SK-N-SH (cell line): ENCODE data around the gene ZNF532. TPM values are rescaled to one million over a fixed set of nuclear protein-coding genes. Genes with fewer than 3 reads are reported as not detected.

Experiments used
- CTCF ChIA-PET: fragments of 300-600, 350-600 bp; formaldehyde crosslinking; extraction: SDS; loops from one replicate; lab custom pipeline; 2021; lab: Yijun Ruan, JAX
- POLR2A ChIA-PET: fragments of 350-600 bp; sonication (Branson Sonifier 250); formaldehyde crosslinking; extraction: SDS; loops from one replicate; lab custom pipeline; 2020; ENCODE audit warnings: antibody characterized with exemption, inconsistent platforms; lab: Yijun Ruan, JAX
- DNase-seq: peaks from one replicate; pipeline ENCODE4 v3.0.0; 2012
- H2AFZ ChIP-seq: fragments of 200-600 bp; sonication (generic); 2 replicates; pipeline ENCODE4 v1.8.1; 2016; ENCODE audit warnings: antibody characterized with exemption, mild to moderate bottlenecking, low read depth
- H3F3A ChIP-seq: fragments of 200-600 bp; sonication (generic); replicated peaks from 2 replicates; pipeline ENCODE3; 2016; ENCODE audit warnings: antibody characterized with exemption, mild to moderate bottlenecking; ENCODE audit not compliant: insufficient read depth
- H3K27ac ChIP-seq, 2 experiments: fragments of 200-500 bp in 1 of 2; fragments of 200-600 bp in 1 of 2; sonication (Bioruptor generic) in 1 of 2; sonication (generic), shearing (Covaris generic) in 1 of 2; 2 replicates each; pipeline versions ENCODE4 v1.5.1 to v1.6.1; 2014 to 2016; ENCODE audit warnings: low read depth in 2 of 2, inconsistent platforms in 1 of 2, low read length in 1 of 2, mild to moderate bottlenecking in 1 of 2, mixed read lengths in 1 of 2
- H3K27me3 ChIP-seq: fragments of 200-600 bp; sonication (generic), shearing (Covaris generic); 2 replicates; pipeline ENCODE4 v1.6.1; 2016; ENCODE audit warnings: mixed run types; ENCODE audit not compliant: insufficient read depth
- H3K36me3 ChIP-seq, 2 experiments: fragments of 200-500 bp in 1 of 2; fragments of 200-600 bp in 1 of 2; sonication (Bioruptor generic) in 1 of 2; sonication (generic) in 1 of 2; replicated peaks in 1 of 2; 2 replicates each; pipeline versions ENCODE3 to v1.5.1; 2014 to 2016; ENCODE audit warnings: low read length in 1 of 2, mild to moderate bottlenecking in 1 of 2; ENCODE audit not compliant: insufficient read depth in 2 of 2, control insufficient read depth in 1 of 2
- H3K4me1 ChIP-seq, 2 experiments: fragments of 200-500 bp in 1 of 2; fragments of 200-600 bp in 1 of 2; sonication (Bioruptor generic) in 1 of 2; sonication (generic), shearing (Covaris generic) in 1 of 2; 2 replicates each; pipeline versions ENCODE4 v1.5.1 to v1.6.1; 2014 to 2016; ENCODE audit warnings: low read depth in 1 of 2, low read length in 1 of 2, mixed run types in 1 of 2; ENCODE audit not compliant: insufficient read depth in 2 of 2, control insufficient read depth in 1 of 2
- H3K4me2 ChIP-seq: fragments of 200-600 bp; sonication (generic), shearing (Covaris generic); 2 replicates; pipeline ENCODE4 v1.6.1; 2017; ENCODE audit warnings: mixed run types
- H3K4me3 ChIP-seq, 2 experiments: fragments of 200-500 bp in 1 of 2; fragments of 200-600 bp in 1 of 2; sonication (Bioruptor generic) in 1 of 2; sonication (generic), shearing (Covaris generic) in 1 of 2; 2 replicates each; pipeline versions ENCODE4 v1.5.1 to v1.8.1; 2014 to 2016; ENCODE audit warnings: low read depth in 2 of 2, inconsistent platforms in 1 of 2, low read length in 1 of 2, mild to moderate bottlenecking in 1 of 2, mixed read lengths in 1 of 2, moderate library complexity in 1 of 2
- H3K79me2 ChIP-seq: fragments of 200-600 bp; sonication (generic); 2 replicates; pipeline ENCODE4 v1.8.1; 2017; ENCODE audit warnings: mild to moderate bottlenecking; ENCODE audit not compliant: insufficient read depth
- H3K9ac ChIP-seq: fragments of 200-600 bp; sonication (generic); 2 replicates; pipeline ENCODE4 v1.6.1; 2017; ENCODE audit warnings: mixed run types
- H3K9me2 ChIP-seq: fragments of 200-600 bp; sonication (generic); 2 replicates; pipeline ENCODE4 v1.6.1; 2017; ENCODE audit warnings: mixed run types
- H3K9me3 ChIP-seq: fragments of 200-600 bp; sonication (generic); 2 replicates; pipeline ENCODE4 v1.6.1; 2017; ENCODE audit warnings: mixed run types, mild to moderate bottlenecking, moderate library complexity
- H4K20me1 ChIP-seq: fragments of 200-600 bp; sonication (generic); 2 replicates; pipeline ENCODE4 v1.6.1; 2017; ENCODE audit warnings: mild to moderate bottlenecking, mixed run types; ENCODE audit not compliant: insufficient read depth
- CHD2 ChIP-seq: fragments of 150-350 bp; IDR thresholded peaks from 2 replicates; pipeline ENCODE4 v1.6.1; 2018; ENCODE audit warnings: low read length; ENCODE audit not compliant: partially characterized antibody
- ELF1 ChIP-seq: IDR thresholded peaks from 2 replicates; pipeline ENCODE4 v1.4.0; 2012
- FOXJ3 ChIP-seq: sonication (generic); formaldehyde crosslinking; IDR thresholded peaks from 2 replicates; pipeline ENCODE4 v1.5.1; 2020; ENCODE audit warnings: mild to moderate bottlenecking, missing genetic modification reagents
- GABPA ChIP-seq: IDR thresholded peaks from 2 replicates; pipeline ENCODE4 v1.4.0; 2012; ENCODE audit warnings: low read depth, mild to moderate bottlenecking
- GATA2 ChIP-seq: sonication (generic); formaldehyde crosslinking; IDR thresholded peaks from 2 replicates; pipeline ENCODE4 v1.5.0; 2020; ENCODE audit warnings: mild to moderate bottlenecking, missing genetic modification reagents
- JUND ChIP-seq: IDR thresholded peaks from 2 replicates; pipeline ENCODE4 v1.4.0; 2012
- NFIC ChIP-seq: IDR thresholded peaks from 2 replicates; pipeline ENCODE4 v1.4.0; 2012; ENCODE audit warnings: borderline replicate concordance
- NRF1 ChIP-seq: IDR thresholded peaks from 2 replicates; pipeline ENCODE4 v1.6.1; 2012; ENCODE audit warnings: low read depth, mild to moderate bottlenecking, low read length
- POLR2AphosphoS5 ChIP-seq: IDR thresholded peaks from 2 replicates; pipeline ENCODE4 v1.6.1; 2012; ENCODE audit warnings: low read depth, low read length
- RAD21 ChIP-seq: IDR thresholded peaks from 2 replicates; pipeline ENCODE4 v1.6.1; 2012; ENCODE audit warnings: mild to moderate bottlenecking, low read length
- RCOR1 ChIP-seq: fragments of 150-350 bp; IDR thresholded peaks from 2 replicates; pipeline ENCODE4 v1.6.1; 2017; ENCODE audit warnings: antibody characterized with exemption, low read length
- SIN3A ChIP-seq: IDR thresholded peaks from 2 replicates; pipeline ENCODE4 v1.6.1; 2012; ENCODE audit warnings: low read depth, mild to moderate bottlenecking, low read length, moderate library complexity, borderline replicate concordance
- SMC3 ChIP-seq: IDR thresholded peaks from 2 replicates; pipeline ENCODE4 v1.6.1; 2012; ENCODE audit warnings: low read depth, low read length, improper control_type of control experiment
- TCF12 ChIP-seq: IDR thresholded peaks from 2 replicates; pipeline ENCODE4 v1.4.0; 2012
- TEAD4 ChIP-seq: IDR thresholded peaks from 2 replicates; pipeline ENCODE4 v1.4.0; 2012; ENCODE audit warnings: mild to moderate bottlenecking, borderline replicate concordance; ENCODE audit not compliant: insufficient read depth
- WGBS: methylation state at CpG from one replicate; pipeline ENCODE4 v1.1.6; 2017; ENCODE audit warnings: low lambda C conversion rate; 5-methylcytosine and 5-hydroxymethylcytosine counted together
- polyA plus RNA-seq, 3 experiments: library from polyadenylated mRNA; depleted of rRNA; stranded (reverse); fragments of >200 nt; gene quantifications; 2 replicates each; pipeline ENCODE4 v1.2.3, GENCODE V29; 2012
- TF ChIP-seq, protein P1 (sequence below): fragments of 150-350 bp; IDR thresholded peaks from 2 replicates; pipeline ENCODE4 v1.6.1; 2017; ENCODE audit warnings: antibody characterized with exemption, low read length, low read depth, borderline replicate concordance
- TF ChIP-seq, protein P2 (sequence below): IDR thresholded peaks from 2 replicates; pipeline ENCODE4 v1.4.0; 2012; ENCODE audit warnings: low read depth
- TF ChIP-seq, protein P3 (sequence below): IDR thresholded peaks from 2 replicates; pipeline ENCODE4; 2012
- TF ChIP-seq, protein P4 (sequence below): IDR thresholded peaks from 2 replicates; pipeline ENCODE4 v1.4.0; 2012; ENCODE audit warnings: low read depth, borderline replicate concordance
- TF ChIP-seq, protein P5 (sequence below): fragments of 150-350 bp; IDR thresholded peaks from 2 replicates; pipeline ENCODE4 v1.6.1; 2016; ENCODE audit warnings: mild to moderate bottlenecking, low read depth, low read length

ZNF532 gene
- polyA plus RNA-seq, 1 of the 3 experiments (the other 2 are of a cell fraction), result 34.7 TPM

DNA sequence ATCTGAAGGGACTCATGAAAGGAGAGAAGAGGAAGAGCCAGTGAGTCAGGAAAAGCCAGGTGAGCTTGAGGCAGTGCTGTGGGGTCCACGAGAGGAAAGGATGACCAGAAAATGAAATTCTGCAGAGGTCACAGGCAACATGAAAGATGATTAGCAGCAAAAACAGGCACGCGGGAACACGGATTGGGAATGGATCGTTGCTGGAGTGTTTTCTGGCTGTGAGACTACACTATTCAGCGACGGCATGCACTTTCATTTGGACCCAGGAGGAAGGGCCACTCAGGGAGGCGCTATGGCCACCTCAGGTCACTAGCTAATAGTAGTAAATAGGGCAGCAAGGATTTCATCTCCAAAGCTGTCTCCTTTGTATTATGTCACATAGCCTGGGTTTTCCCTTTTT, 44.8 kb downstream of the ZNF532 start:
- Histone ChIP-seq H3K27me3 (no peaks in the 10 kb centered on the region), H4K20me1 (no peaks in the 10 kb centered on the region), H3K36me3 (peaks cover 0 to 29% of the 10 kb centered on the region in 2 experiments), H3K4me1 (peaks cover 8 to 10% of the 10 kb centered on the region in 2 experiments; a peak in 2 of 4 replicates), H3K27ac (no peak overlapping the region), H3K9me2 (no peaks in the 10 kb centered on the region), H2AFZ (no peak overlapping the region), H3K9me3 (no peaks in the 10 kb centered on the region), H3K4me3 (no peak overlapping the region), H3K4me2 (no peak overlapping the region), H3K79me2 (peaks cover 76% of the 10 kb centered on the region), H3F3A (peaks cover 5% of the 10 kb centered on the region), H3K9ac (no peak overlapping the region)
- WGBS, result 97% methylated on average over 8 of the region's 8 CpGs
- ChIA-PET POLR2A (no interaction called here), CTCF (no interaction called here)
- TF ChIP-seq RCOR1 (no peak), TCF12 (no peak), SMC3 (no peak), RAD21 (no peak), JUND (no peak), CHD2 (no peak), NFIC (no peak), ELF1 (no peak), GATA2 (CRISPR knock-in tag) (no peak), GABPA (no peak), NRF1 (no peak)
- TF ChIP-seq, protein P1, sequence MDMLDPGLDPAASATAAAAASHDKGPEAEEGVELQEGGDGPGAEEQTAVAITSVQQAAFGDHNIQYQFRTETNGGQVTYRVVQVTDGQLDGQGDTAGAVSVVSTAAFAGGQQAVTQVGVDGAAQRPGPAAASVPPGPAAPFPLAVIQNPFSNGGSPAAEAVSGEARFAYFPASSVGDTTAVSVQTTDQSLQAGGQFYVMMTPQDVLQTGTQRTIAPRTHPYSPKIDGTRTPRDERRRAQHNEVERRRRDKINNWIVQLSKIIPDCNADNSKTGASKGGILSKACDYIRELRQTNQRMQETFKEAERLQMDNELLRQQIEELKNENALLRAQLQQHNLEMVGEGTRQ, result no peak
- no peak for DNase-seq

DNA sequence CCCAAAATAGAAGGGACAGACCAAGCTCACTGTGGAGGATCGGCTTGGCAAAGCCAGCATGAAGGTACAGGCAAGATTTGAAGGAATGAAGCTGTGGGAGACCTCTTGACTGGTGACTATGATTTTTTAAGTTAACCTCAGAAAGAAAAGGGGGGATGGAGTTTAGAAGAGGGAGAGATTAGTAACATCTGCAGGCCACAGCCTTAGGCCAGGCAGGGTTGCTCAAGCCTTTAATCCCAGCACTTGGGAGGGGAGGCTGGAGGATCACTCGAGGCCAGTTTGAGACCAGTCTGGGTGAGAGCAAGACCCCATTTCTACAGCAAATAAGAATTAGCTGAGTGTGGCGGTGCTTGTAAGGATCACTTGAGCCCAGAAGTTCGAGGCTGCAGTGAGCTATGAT, 46.6 kb downstream of the ZNF532 start:
- Histone ChIP-seq H3K4me1 (peaks cover 8 to 13% of the 10 kb centered on the region in 2 experiments; a peak in 2 of 4 replicates), H3K4me3 (no peak overlapping the region), H3K79me2 (peaks cover 73% of the 10 kb centered on the region), H3K9me2 (no peaks in the 10 kb centered on the region), H3K9me3 (no peaks in the 10 kb centered on the region), H3F3A (peaks cover 5% of the 10 kb centered on the region), H2AFZ (no peak overlapping the region), H3K9ac (no peak overlapping the region), H3K27ac (no peak overlapping the region), H3K27me3 (no peaks in the 10 kb centered on the region), H3K4me2 (no peak overlapping the region), H3K36me3 (peaks cover 5 to 19% of the 10 kb centered on the region in 2 experiments), H4K20me1 (no peaks in the 10 kb centered on the region)
- DNase-seq, result no peak
- no peak for TF ChIP-seq TEAD4
- TF ChIP-seq RAD21, result no peak
- TF ChIP-seq POLR2AphosphoS5, result no peak
- TF ChIP-seq GABPA, result no peak
- ChIA-PET CTCF (no interaction called here), POLR2A (no interaction called here)
- 93% methylated on average over 4 of the region's 4 CpGs for WGBS

DNA sequence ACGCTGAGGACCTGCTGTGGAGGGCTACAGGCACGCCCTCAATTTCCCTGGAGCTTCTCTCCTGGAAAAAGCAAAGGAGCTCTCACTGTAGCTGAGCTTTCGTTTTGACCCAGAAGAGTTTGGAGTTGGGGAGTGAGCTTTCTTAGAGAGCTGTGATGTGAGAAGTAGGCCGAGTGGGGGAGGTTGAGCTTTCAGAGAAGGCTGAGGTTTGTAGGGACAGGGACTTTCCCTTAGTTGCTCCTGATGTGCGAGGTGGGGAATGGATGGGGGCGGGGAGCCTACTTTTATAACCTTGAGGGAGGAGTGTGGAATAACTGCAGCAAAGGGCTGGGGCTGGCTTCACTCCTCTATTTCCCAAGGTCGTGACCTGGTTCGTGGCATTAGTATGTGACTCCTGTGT, 47.1 kb downstream of the ZNF532 start:
- H3K27ac ChIP-seq, result peak overlapping the region in 1 of 2 experiments; percentile 91; a peak in 1 of 4 replicates
- no peak overlapping the region for H3K9ac ChIP-seq
- peaks cover 8 to 13% of the 10 kb centered on the region in 2 experiments; a peak in 2 of 4 replicates for H3K4me1 ChIP-seq
- H4K20me1 ChIP-seq, result no peaks in the 10 kb centered on the region
- H2AFZ ChIP-seq, result no peak overlapping the region
- DNase-seq, result no peak
- H3K4me3 ChIP-seq, result no peak overlapping the region
- H3K27me3 ChIP-seq, result no peaks in the 10 kb centered on the region
- no peaks in the 10 kb centered on the region for H3K9me2 ChIP-seq
- peaks cover 5 to 15% of the 10 kb centered on the region in 2 experiments for H3K36me3 ChIP-seq
- H3K4me2 ChIP-seq, result no peak overlapping the region
- CTCF ChIA-PET, result no interaction called here
- H3F3A ChIP-seq, result peaks cover 5% of the 10 kb centered on the region
- H3K9me3 ChIP-seq, result no peaks in the 10 kb centered on the region
- 83% methylated on average over 8 of the region's 8 CpGs for WGBS
- POLR2A ChIA-PET, result no interaction called here
- peaks cover 73% of the 10 kb centered on the region for H3K79me2 ChIP-seq
- TF ChIP-seq SMC3 (no peak), GATA2 (CRISPR knock-in tag) (no peak), SIN3A (no peak), POLR2AphosphoS5 (no peak), FOXJ3 (CRISPR knock-in tag) (no peak)
- TF ChIP-seq, protein P2, sequence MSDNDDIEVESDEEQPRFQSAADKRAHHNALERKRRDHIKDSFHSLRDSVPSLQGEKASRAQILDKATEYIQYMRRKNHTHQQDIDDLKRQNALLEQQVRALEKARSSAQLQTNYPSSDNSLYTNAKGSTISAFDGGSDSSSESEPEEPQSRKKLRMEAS, result no peak
- TF ChIP-seq, protein P3, sequence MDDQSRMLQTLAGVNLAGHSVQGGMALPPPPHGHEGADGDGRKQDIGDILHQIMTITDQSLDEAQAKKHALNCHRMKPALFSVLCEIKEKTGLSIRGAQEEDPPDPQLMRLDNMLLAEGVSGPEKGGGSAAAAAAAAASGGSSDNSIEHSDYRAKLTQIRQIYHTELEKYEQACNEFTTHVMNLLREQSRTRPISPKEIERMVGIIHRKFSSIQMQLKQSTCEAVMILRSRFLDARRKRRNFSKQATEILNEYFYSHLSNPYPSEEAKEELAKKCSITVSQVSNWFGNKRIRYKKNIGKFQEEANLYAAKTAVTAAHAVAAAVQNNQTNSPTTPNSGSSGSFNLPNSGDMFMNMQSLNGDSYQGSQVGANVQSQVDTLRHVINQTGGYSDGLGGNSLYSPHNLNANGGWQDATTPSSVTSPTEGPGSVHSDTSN, result no peak
- TF ChIP-seq, protein P4, sequence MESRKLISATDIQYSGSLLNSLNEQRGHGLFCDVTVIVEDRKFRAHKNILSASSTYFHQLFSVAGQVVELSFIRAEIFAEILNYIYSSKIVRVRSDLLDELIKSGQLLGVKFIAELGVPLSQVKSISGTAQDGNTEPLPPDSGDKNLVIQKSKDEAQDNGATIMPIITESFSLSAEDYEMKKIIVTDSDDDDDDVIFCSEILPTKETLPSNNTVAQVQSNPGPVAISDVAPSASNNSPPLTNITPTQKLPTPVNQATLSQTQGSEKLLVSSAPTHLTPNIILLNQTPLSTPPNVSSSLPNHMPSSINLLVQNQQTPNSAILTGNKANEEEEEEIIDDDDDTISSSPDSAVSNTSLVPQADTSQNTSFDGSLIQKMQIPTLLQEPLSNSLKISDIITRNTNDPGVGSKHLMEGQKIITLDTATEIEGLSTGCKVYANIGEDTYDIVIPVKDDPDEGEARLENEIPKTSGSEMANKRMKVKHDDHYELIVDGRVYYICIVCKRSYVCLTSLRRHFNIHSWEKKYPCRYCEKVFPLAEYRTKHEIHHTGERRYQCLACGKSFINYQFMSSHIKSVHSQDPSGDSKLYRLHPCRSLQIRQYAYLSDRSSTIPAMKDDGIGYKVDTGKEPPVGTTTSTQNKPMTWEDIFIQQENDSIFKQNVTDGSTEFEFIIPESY, result no peak
- TF ChIP-seq, protein P5, sequence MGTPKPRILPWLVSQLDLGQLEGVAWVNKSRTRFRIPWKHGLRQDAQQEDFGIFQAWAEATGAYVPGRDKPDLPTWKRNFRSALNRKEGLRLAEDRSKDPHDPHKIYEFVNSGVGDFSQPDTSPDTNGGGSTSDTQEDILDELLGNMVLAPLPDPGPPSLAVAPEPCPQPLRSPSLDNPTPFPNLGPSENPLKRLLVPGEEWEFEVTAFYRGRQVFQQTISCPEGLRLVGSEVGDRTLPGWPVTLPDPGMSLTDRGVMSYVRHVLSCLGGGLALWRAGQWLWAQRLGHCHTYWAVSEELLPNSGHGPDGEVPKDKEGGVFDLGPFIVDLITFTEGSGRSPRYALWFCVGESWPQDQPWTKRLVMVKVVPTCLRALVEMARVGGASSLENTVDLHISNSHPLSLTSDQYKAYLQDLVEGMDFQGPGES, result no peak
